Mesendoderm (in vitro differentiated cells): Measurements from ENCODE around the gene IQGAP3.
"Not testable (repeated sequence)": the region's sequence is repeated elsewhere in the genome, so short reads cannot be mapped to it uniquely, and the experiment has no call there.

ENCODE experiments used
- DNase-seq: peaks from one replicate; pipeline ENCODE4 v3.0.0; 2013
- H2AK5ac ChIP-seq: 2 replicates; pipeline ENCODE4 v1.6.1; 2013; ENCODE audit warnings: low read length, inconsistent platforms
- H2BK120ac ChIP-seq: 2 replicates; pipeline ENCODE4 v1.6.1; 2013; ENCODE audit warnings: low read depth, mild to moderate bottlenecking, low read length, moderate library complexity, mixed read lengths
- H2BK15ac ChIP-seq: replicated peaks from 2 replicates; pipeline ENCODE4 v1.6.1; 2013; ENCODE audit warnings: low read depth, mild to moderate bottlenecking, moderate library complexity
- H2BK5ac ChIP-seq: 2 replicates; pipeline ENCODE4 v1.6.1; 2013; ENCODE audit warnings: low read length, inconsistent platforms
- H3K18ac ChIP-seq: 2 replicates; pipeline ENCODE4 v1.6.1; 2013; ENCODE audit warnings: mild to moderate bottlenecking, low read length, mixed read lengths
- H3K23ac ChIP-seq: one replicate; pipeline ENCODE4 v1.6.1; 2013; ENCODE audit warnings: low read length
- H3K27ac ChIP-seq: 2 replicates; pipeline ENCODE4 v1.5.1; 2013; ENCODE audit warnings: low read depth, mild to moderate bottlenecking, inconsistent platforms, low read length, moderate library complexity
- H3K27me3 ChIP-seq: 2 replicates; pipeline ENCODE4 v1.6.1; 2013; ENCODE audit warnings: low read length, control low read depth, mild to moderate bottlenecking, inconsistent platforms; ENCODE audit not compliant: insufficient read depth, poor library complexity
- H3K36me3 ChIP-seq: 2 replicates; pipeline ENCODE4 v1.6.1; 2013; ENCODE audit warnings: low read length, inconsistent platforms; ENCODE audit not compliant: control insufficient read depth, insufficient read depth
- H3K4ac ChIP-seq: one replicate; pipeline ENCODE4 v1.6.1; 2013; ENCODE audit warnings: low read depth, mild to moderate bottlenecking, low read length, moderate library complexity
- H3K4me1 ChIP-seq: 2 replicates; pipeline ENCODE4 v1.6.1; 2013; ENCODE audit warnings: low read depth, low read length, inconsistent platforms; ENCODE audit not compliant: control insufficient read depth
- H3K4me2 ChIP-seq: 2 replicates; pipeline ENCODE4 v1.6.1; 2013; ENCODE audit warnings: low read length
- H3K4me3 ChIP-seq: 2 replicates; pipeline ENCODE4 v1.5.1; 2013; ENCODE audit warnings: mild to moderate bottlenecking, low read length
- H3K56ac ChIP-seq: one replicate; pipeline ENCODE4 v1.6.1; 2013; ENCODE audit warnings: low read length
- H3K79me1 ChIP-seq: 2 replicates; pipeline ENCODE4 v1.6.1; 2013; ENCODE audit warnings: low read length, inconsistent platforms
- H3K79me2 ChIP-seq: 2 replicates; pipeline ENCODE4 v1.6.1; 2013; ENCODE audit warnings: mild to moderate bottlenecking, low read length; ENCODE audit not compliant: control insufficient read depth, insufficient read depth
- H3K9ac ChIP-seq: 2 replicates; pipeline ENCODE4 v1.6.1; 2013; ENCODE audit warnings: low read length, inconsistent platforms
- H4K5ac ChIP-seq: one replicate; pipeline ENCODE4 v1.6.1; 2013; ENCODE audit warnings: low read length
- H4K8ac ChIP-seq: one replicate; pipeline ENCODE4 v1.6.1; 2013; ENCODE audit warnings: low read depth, mild to moderate bottlenecking, control low read depth, low read length, moderate library complexity
- WGBS: extraction: QIAGEN DNeasy Blood & Tissue Kit; methylation state at CpG from one replicate; pipeline ENCODE4 v1.1.7; 2013; ENCODE audit warnings: low lambda C conversion rate, missing lambda C conversion rate; ENCODE audit not compliant: insufficient coverage; ENCODE audit errors: extremely low coverage; 5-methylcytosine and 5-hydroxymethylcytosine counted together

The IQGAP3 gene

GRCh38 chr1:156554971-156555370 lies 17.4 kb downstream of the IQGAP3 start:
- Histone ChIP-seq H3K4ac (no peak overlapping the region), H3K18ac (no peak overlapping the region), H2BK5ac (no peak overlapping the region), H3K79me1 (no peaks in the 10 kb centered on the region), H3K79me2 (no peaks in the 10 kb centered on the region), H4K5ac (no peak overlapping the region), H2BK120ac (no peak overlapping the region), H3K27me3 (no peaks in the 10 kb centered on the region), H2AK5ac (no peak overlapping the region), H3K4me3 (no peak overlapping the region), H3K9ac (no peak overlapping the region), H3K56ac (no peak overlapping the region), H3K27ac (no peak overlapping the region), H3K23ac (no peak overlapping the region), H4K8ac (no peak overlapping the region), H3K4me1 (no peaks in the 10 kb centered on the region), H3K36me3 (peaks cover 13% of the 10 kb centered on the region), H3K4me2 (no peak overlapping the region), H2BK15ac (no peak overlapping the region)
- no CpG with 5 or more reads among the region's 8 CpGs for WGBS
- no peak for DNase-seq

GRCh38 chr1:156553860-156554485 lies 18.4 kb downstream of the IQGAP3 start:
- no peak overlapping the region for H3K18ac ChIP-seq

GRCh38 chr1:156552937-156553336 lies 19.4 kb downstream of the IQGAP3 start:
- not testable (repeated sequence) for H3K4me3 ChIP-seq, H2BK120ac ChIP-seq, H3K27ac ChIP-seq, H3K9ac ChIP-seq, H3K27me3 ChIP-seq, H3K4ac ChIP-seq, H3K36me3 ChIP-seq, H3K79me2 ChIP-seq, H3K4me2 ChIP-seq, H3K23ac ChIP-seq, H2AK5ac ChIP-seq, H2BK15ac ChIP-seq, H3K18ac ChIP-seq, H3K4me1 ChIP-seq, DNase-seq, H2BK5ac ChIP-seq, H4K5ac ChIP-seq, H4K8ac ChIP-seq, H3K56ac ChIP-seq, H3K79me1 ChIP-seq
- no CpG with 5 or more reads among the region's 4 CpGs for WGBS

More at GRCh38 chr1:156553860-156554485, 18.4 kb downstream of the IQGAP3 start:
- no peak overlapping the region for H2BK120ac ChIP-seq
- H3K4me2 ChIP-seq: no peak overlapping the region
- no peak overlapping the region for H3K9ac ChIP-seq
- H3K36me3 ChIP-seq: peaks cover 10% of the 10 kb centered on the region
- no peak overlapping the region for H3K23ac ChIP-seq
- no peaks in the 10 kb centered on the region for H3K27me3 ChIP-seq
- no peak overlapping the region for H4K8ac ChIP-seq
- H3K4me3 ChIP-seq: no peak overlapping the region
- DNase-seq: no peak
- no peak overlapping the region for H2AK5ac ChIP-seq
- H3K4me1 ChIP-seq: no peaks in the 10 kb centered on the region
- H3K79me1 ChIP-seq: no peaks in the 10 kb centered on the region
- H4K5ac ChIP-seq: no peak overlapping the region
- no peak overlapping the region for H3K27ac ChIP-seq
- no peak overlapping the region for H3K56ac ChIP-seq
- no peak overlapping the region for H3K4ac ChIP-seq
- no peaks in the 10 kb centered on the region for H3K79me2 ChIP-seq
- WGBS: no CpG with 5 or more reads among the region's 6 CpGs
- H2BK15ac ChIP-seq: no peak overlapping the region
- H2BK5ac ChIP-seq: no peak overlapping the region

GRCh38 chr1:156552518-156552917 lies 19.8 kb downstream of the IQGAP3 start:
- no peak for DNase-seq
- H3K18ac ChIP-seq: no peak overlapping the region
- H3K4ac ChIP-seq: no peak overlapping the region
- H3K4me3 ChIP-seq: no peak overlapping the region
- no CpG with 5 or more reads among the region's 5 CpGs for WGBS
- no peak overlapping the region for H3K56ac ChIP-seq
- no peak overlapping the region for H2AK5ac ChIP-seq
- peaks cover 10% of the 10 kb centered on the region for H3K36me3 ChIP-seq
- no peak overlapping the region for H4K8ac ChIP-seq
- H2BK5ac ChIP-seq: no peak overlapping the region
- no peaks in the 10 kb centered on the region for H3K79me1 ChIP-seq
- no peaks in the 10 kb centered on the region for H3K4me1 ChIP-seq
- no peak overlapping the region for H3K9ac ChIP-seq
- H3K27ac ChIP-seq: no peak overlapping the region
- H3K23ac ChIP-seq: no peak overlapping the region
- H3K79me2 ChIP-seq: no peaks in the 10 kb centered on the region
- no peak overlapping the region for H2BK120ac ChIP-seq
- H3K27me3 ChIP-seq: no peaks in the 10 kb centered on the region
- H2BK15ac ChIP-seq: no peak overlapping the region
- no peak overlapping the region for H4K5ac ChIP-seq
- H3K4me2 ChIP-seq: no peak overlapping the region

- H3K4me3 ChIP-seq: no peak overlapping the region
- H3K79me2 ChIP-seq: no peaks in the 10 kb centered on the region
- no peak overlapping the region for H4K5ac ChIP-seq
- no peak for DNase-seq
- H3K18ac ChIP-seq: no peak overlapping the region
- no peak overlapping the region for H3K4me2 ChIP-seq
- no peaks in the 10 kb centered on the region for H3K4me1 ChIP-seq
- H2AK5ac ChIP-seq: no peak overlapping the region
- H3K4ac ChIP-seq: no peak overlapping the region
- H3K56ac ChIP-seq: no peak overlapping the region
- H3K27ac ChIP-seq: no peak overlapping the region
- H3K36me3 ChIP-seq: peaks cover 10% of the 10 kb centered on the region
- H2BK120ac ChIP-seq: no peak overlapping the region
- H3K79me1 ChIP-seq: no peaks in the 10 kb centered on the region
- H3K23ac ChIP-seq: no peak overlapping the region
- no peak overlapping the region for H4K8ac ChIP-seq
- H2BK5ac ChIP-seq: no peak overlapping the region
- H3K9ac ChIP-seq: no peak overlapping the region
- no CpG with 5 or more reads among the region's 6 CpGs for WGBS
- H3K27me3 ChIP-seq: no peaks in the 10 kb centered on the region
- no peak overlapping the region for H2BK15ac ChIP-seq
These were observed 20.5 kb downstream of the IQGAP3 start for GRCh38 chr1:156551869-156552268.

- Histone ChIP-seq H3K79me1 (no peaks in the 10 kb centered on the region), H3K79me2 (no peaks in the 10 kb centered on the region), H3K27me3 (no peaks in the 10 kb centered on the region), H4K8ac (no peak overlapping the region), H3K56ac (no peak overlapping the region), H3K36me3 (peaks cover 13% of the 10 kb centered on the region), H3K4ac (no peak overlapping the region), H2AK5ac (no peak overlapping the region), H4K5ac (no peak overlapping the region), H3K23ac (no peak overlapping the region), H2BK5ac (no peak overlapping the region), H3K18ac (no peak overlapping the region), H3K9ac (no peak overlapping the region), H2BK15ac (no peak overlapping the region), H3K4me1 (no peaks in the 10 kb centered on the region), H3K4me3 (no peak overlapping the region), H3K27ac (no peak overlapping the region), H3K4me2 (no peak overlapping the region), H2BK120ac (no peak overlapping the region)
- DNase-seq: no peak
- WGBS: no CpG with 5 or more reads among the region's 3 CpGs
These were observed 21.2 kb downstream of the IQGAP3 start for GRCh38 chr1:156551066-156551643.
